ENCODE results near the gene WFS1. TPM values are rescaled to one million over a fixed set of nuclear protein-coding genes. Genes with fewer than 3 reads are reported as not detected.

The WFS1 gene
- total and polyA plus RNA-seq, 2 experiments from 2014 or later = 36.1 to 43.1 TPM

DNA sequence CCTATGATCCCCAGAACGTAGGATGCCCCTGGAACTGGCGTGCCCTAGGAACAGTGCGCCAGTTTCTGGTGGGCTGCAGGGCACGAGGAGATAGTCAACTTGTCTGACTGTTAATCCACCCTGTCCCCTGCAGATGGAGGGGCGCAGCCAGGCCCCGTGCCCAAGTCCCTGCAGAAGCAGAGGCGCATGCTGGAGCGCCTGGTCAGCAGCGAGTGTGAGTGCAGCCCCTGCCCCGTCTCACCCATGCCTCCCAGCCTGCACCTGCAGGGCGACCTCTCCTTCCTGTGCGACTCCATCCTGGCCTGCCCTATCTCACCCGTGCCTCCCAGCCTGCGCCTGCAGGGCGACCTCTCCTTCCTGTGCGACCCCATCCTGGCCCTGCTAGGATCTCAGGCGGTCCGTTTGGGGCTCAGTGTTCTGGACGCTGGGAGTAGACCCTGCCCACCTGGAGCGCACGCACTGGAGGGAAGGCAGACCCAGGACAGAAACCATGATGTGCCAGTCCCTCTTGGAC lies 22.2 kb downstream of the WFS1 start:
- Histone ChIP-seq H3K9me3 (ENCODE audit: low read depth) (no peaks in the 10 kb centered on the region), H3K4me2 (no peak overlapping the region), H3K36me3 (replicated peaks; ENCODE audit: insufficient read depth, low read depth) (no peaks in the 10 kb centered on the region), H3K4me1 (ENCODE audit: insufficient read depth) (no peaks in the 10 kb centered on the region), H3K27ac (no peak overlapping the region), H3K4me3 (no peak overlapping the region), H3K79me2 (no peaks in the 10 kb centered on the region), H3K27me3 (no peaks in the 10 kb centered on the region), H2AFZ (no peak overlapping the region), H4K20me1 (ENCODE audit: insufficient read depth, poor library complexity, severe bottlenecking) (no peaks in the 10 kb centered on the region), H3K9me2 (replicated peaks; ENCODE audit: insufficient read depth) (no peaks in the 10 kb centered on the region)
- TF ChIP-seq EZH2phosphoT487 (IDR thresholded peaks at IDR 0.05; ENCODE audit: low read depth, severe bottlenecking, unreplicated experiment) = no peak
- DNase-seq (ENCODE audit: low spot score) = no peak
- WGBS (ENCODE audit: low lambda C conversion rate, missing lambda C conversion rate) = 89% methylated on average over 20 of the region's 21 CpGs

- no peaks in the 10 kb centered on the region for H3K36me3 ChIP-seq (replicated peaks; ENCODE audit: insufficient read depth, low read depth)
- no peak for TF ChIP-seq EZH2phosphoT487 (IDR thresholded peaks at IDR 0.05; ENCODE audit: low read depth, severe bottlenecking, unreplicated experiment)
- TF ChIP-seq CTCF (IDR thresholded peaks at IDR 0.05; ENCODE audit: poor library complexity) = no peak
- TF ChIP-seq EZH2 (IDR thresholded peaks at IDR 0.05; ENCODE audit: borderline replicate concordance) = no peak
- WGBS (ENCODE audit: low lambda C conversion rate, missing lambda C conversion rate) = 92% methylated on average over 12 of the region's 13 CpGs
Measured at GRCh38 chr4:6292376-6293096, 22.9 kb downstream of the WFS1 start.

GRCh38 chr4:6293097-6293445 lies 23.4 kb downstream of the WFS1 start:
- 93% methylated on average over 7 of the region's 8 CpGs for WGBS (ENCODE audit: low lambda C conversion rate, missing lambda C conversion rate)
- DNase-seq (ENCODE audit: low spot score) = no peak
- TF ChIP-seq EZH2phosphoT487 (IDR thresholded peaks at IDR 0.05; ENCODE audit: low read depth, severe bottlenecking, unreplicated experiment) = no peak
- no peak for TF ChIP-seq CTCF (IDR thresholded peaks at IDR 0.05; ENCODE audit: poor library complexity)
- no peak for TF ChIP-seq EZH2 (IDR thresholded peaks at IDR 0.05; ENCODE audit: borderline replicate concordance)
- H3K4me1 ChIP-seq (ENCODE audit: insufficient read depth) = no peaks in the 10 kb centered on the region
- H3K36me3 ChIP-seq (replicated peaks; ENCODE audit: insufficient read depth, low read depth) = no peaks in the 10 kb centered on the region
- H3K79me2 ChIP-seq = no peaks in the 10 kb centered on the region
- H2AFZ ChIP-seq = no peak overlapping the region
- no peaks in the 10 kb centered on the region for H3K9me2 ChIP-seq (replicated peaks; ENCODE audit: insufficient read depth)
- no peaks in the 10 kb centered on the region for H3K9me3 ChIP-seq (ENCODE audit: low read depth)
- no peak overlapping the region for H3K4me2 ChIP-seq
- H3K4me3 ChIP-seq = no peak overlapping the region
- H3K27me3 ChIP-seq = no peaks in the 10 kb centered on the region
- no peak overlapping the region for H3K27ac ChIP-seq
- no peaks in the 10 kb centered on the region for H4K20me1 ChIP-seq (ENCODE audit: insufficient read depth, poor library complexity, severe bottlenecking)

More at GRCh38 chr4:6292376-6293096, 22.9 kb downstream of the WFS1 start:
- Histone ChIP-seq H3K27me3 (no peaks in the 10 kb centered on the region), H3K4me1 (ENCODE audit: insufficient read depth) (no peaks in the 10 kb centered on the region), H3K4me3 (no peak overlapping the region), H2AFZ (no peak overlapping the region), H3K79me2 (no peaks in the 10 kb centered on the region), H4K20me1 (ENCODE audit: insufficient read depth, poor library complexity, severe bottlenecking) (no peaks in the 10 kb centered on the region), H3K9me3 (ENCODE audit: low read depth) (no peaks in the 10 kb centered on the region), H3K9me2 (replicated peaks; ENCODE audit: insufficient read depth) (no peaks in the 10 kb centered on the region), H3K27ac (no peak overlapping the region), H3K4me2 (no peak overlapping the region)
- no peak for DNase-seq (ENCODE audit: low spot score)

DNA sequence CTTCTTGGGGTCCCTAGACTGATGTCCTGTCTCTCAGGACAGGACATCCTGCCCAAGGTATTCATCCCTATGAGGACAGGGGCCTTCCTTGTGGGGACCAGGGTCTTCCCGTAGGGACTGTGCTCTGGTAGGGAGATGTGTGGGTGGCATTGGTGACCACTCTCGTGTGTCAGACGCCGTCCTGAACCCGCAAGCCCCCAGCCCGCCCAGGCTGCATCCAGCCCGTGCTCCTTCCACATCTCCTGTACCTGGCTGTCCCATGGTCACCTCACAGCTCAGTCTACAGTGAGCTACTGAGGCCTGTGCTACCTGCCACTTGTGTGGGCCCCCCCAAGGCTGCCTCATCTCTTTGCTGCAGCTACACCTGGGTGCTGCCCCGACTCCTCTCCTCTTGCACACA lies 24.0 kb downstream of the WFS1 start:
- no peaks in the 10 kb centered on the region for H3K9me2 ChIP-seq (replicated peaks; ENCODE audit: insufficient read depth)
- no peak for TF ChIP-seq EZH2phosphoT487 (IDR thresholded peaks at IDR 0.05; ENCODE audit: low read depth, severe bottlenecking, unreplicated experiment)

More for the DNA sequence above, 24.0 kb downstream of the WFS1 start:
- no peaks in the 10 kb centered on the region for H3K4me1 ChIP-seq (ENCODE audit: insufficient read depth)
- H3K9me3 ChIP-seq (ENCODE audit: low read depth) = no peaks in the 10 kb centered on the region
- no peaks in the 10 kb centered on the region for H3K36me3 ChIP-seq (replicated peaks; ENCODE audit: insufficient read depth, low read depth)
- H3K4me3 ChIP-seq = no peak overlapping the region
- 84% methylated on average over 8 of the region's 8 CpGs for WGBS (ENCODE audit: low lambda C conversion rate, missing lambda C conversion rate)
- no peaks in the 10 kb centered on the region for H3K79me2 ChIP-seq
- no peaks in the 10 kb centered on the region for H3K27me3 ChIP-seq
- no peak overlapping the region for H3K27ac ChIP-seq
- no peak overlapping the region for H2AFZ ChIP-seq
- DNase-seq (ENCODE audit: low spot score) = no peak
- H3K4me2 ChIP-seq = no peak overlapping the region
- no peaks in the 10 kb centered on the region for H4K20me1 ChIP-seq (ENCODE audit: insufficient read depth, poor library complexity, severe bottlenecking)
